K562 (cell line): Measurements from ENCODE around the gene RAD50. TPM values are rescaled to one million over a fixed set of nuclear protein-coding genes. Genes with fewer than 3 reads are reported as not detected.

ENCODE experiments used
- CLOCK ChIP-seq: fragments of 250-450 bp; sonication (Bioruptor Pico); IDR thresholded peaks from 2 replicates; pipeline ENCODE4 v1.4.0; 2020; ENCODE audit warnings: mild to moderate bottlenecking, moderate library complexity, borderline replicate concordance
- FOSL1 ChIP-seq: fragments of 200-800 bp; sonication (Bioruptor generic); conservative IDR thresholded peaks from 2 replicates; pipeline ENCODE4 v1.6.1; 2016; ENCODE audit warnings: missing genetic modification characterization, missing compliant biosample characterization
- HMGXB4 ChIP-seq: sonication (generic); formaldehyde crosslinking; IDR thresholded peaks from 2 replicates; pipeline ENCODE4 v1.8.1; 2023; ENCODE audit warnings: mild to moderate bottlenecking, missing genetic modification reagents
- MLX ChIP-seq, 2 experiments: fragments of 450-650 bp in 1 of 2; sonication (generic) in 1 of 2; formaldehyde crosslinking; conservative IDR thresholded peaks; 2 replicates each; pipeline versions ENCODE4 v1.4.0 to v1.8.1; 2020 to 2022; ENCODE audit warnings: mild to moderate bottlenecking in 1 of 2, missing genetic modification reagents in 1 of 2
- NBN ChIP-seq: fragments of 450-650 bp; IDR thresholded peaks from 2 replicates; pipeline ENCODE4 v1.6.1; 2016; ENCODE audit warnings: low read depth, mild to moderate bottlenecking
- NONO ChIP-seq, 2 experiments: fragments of 200-400 bp in 1 of 2; fragments of 450-650 bp in 1 of 2; formaldehyde crosslinking in 1 of 2; IDR thresholded peaks; 2 replicates each; pipeline ENCODE4 v1.6.1; 2017; ENCODE audit warnings: low read depth in 2 of 2, mild to moderate bottlenecking in 2 of 2, moderate library complexity in 2 of 2, low read length in 1 of 2
- NR2C1 ChIP-seq, 2 experiments: fragments of 450-650 bp; IDR thresholded peaks; 2 replicates each; pipeline ENCODE4 v1.6.1; 2017; ENCODE audit warnings: mild to moderate bottlenecking in 2 of 2, antibody characterized with exemption in 1 of 2, inconsistent platforms in 1 of 2, missing compliant biosample characterization in 1 of 2, missing genetic modification characterization in 1 of 2
- THAP12 ChIP-seq: fragments of 250-450 bp; sonication (Bioruptor Pico); IDR thresholded peaks from 2 replicates; pipeline ENCODE4 v1.9.0; 2021; ENCODE audit warnings: mild to moderate bottlenecking, inconsistent platforms
- TSC22D4 ChIP-seq: fragments of 450-650 bp; IDR thresholded peaks from 2 replicates; pipeline ENCODE4 v1.6.1; 2016; ENCODE audit warnings: missing genetic modification characterization, missing biosample characterization, control low read depth
- ZBTB33 ChIP-seq: sonication (generic); formaldehyde crosslinking; IDR thresholded peaks from 2 replicates; pipeline ENCODE4 v1.8.1; 2023; ENCODE audit warnings: mild to moderate bottlenecking, missing genetic modification reagents
- ZBTB34 ChIP-seq: fragments of 250-450 bp; sonication (Bioruptor Pico); IDR thresholded peaks from 2 replicates; pipeline ENCODE4 v1.8.0; 2021; ENCODE audit warnings: mild to moderate bottlenecking, moderate library complexity
- ZNF398 ChIP-seq: fragments of 250-450 bp; sonication (Bioruptor Pico); IDR thresholded peaks from 2 replicates; pipeline ENCODE4 v1.8.0; 2021; ENCODE audit warnings: moderate library complexity, mild to moderate bottlenecking, inconsistent platforms
- ZNF766 ChIP-seq: fragments of 200-800 bp; sonication (Bioruptor generic); conservative IDR thresholded peaks from 2 replicates; pipeline ENCODE4 v1.6.1; 2016; ENCODE audit warnings: missing genetic modification characterization, missing compliant biosample characterization
- polyA plus RNA-seq, 8 experiments: library from polyadenylated mRNA; depleted of rRNA in 4 of 8; stranded (reverse) in 5 of 8; unstranded in 3 of 8; fragments of >200 nt; fragmentation: Nextera tagmentation in 2 of 8; fragmentation: Illumina TruSeq in 1 of 8; extraction: Ambion mirVana in 2 of 8; extraction: Trizol in 1 of 8; gene quantifications; 2 replicates each; pipeline versions ENCODE4 v1.2.1 to v1.2.3, GENCODE V29; 2011 to 2014; ENCODE audit warnings: inconsistent platforms in 1 of 8, missing spikeins in 1 of 8
- total RNA-seq, 7 experiments: library from RNA; depleted of rRNA in 6 of 7; stranded (reverse); fragments of >200 nt in 6 of 7; fragmentation: Illumina TruSeq in 2 of 7; extraction: Trizol in 2 of 7; gene quantifications; 2 replicates each; pipeline versions ENCODE4 v1.2.1 to v1.2.3, GENCODE V29; 2011 to 2021; ENCODE audit warnings: low replicate concordance in 1 of 7

RAD50 gene
- total and polyA plus RNA-seq, 9 of the 15 experiments (the other 6 are each of a cell fraction or from before 2014, with no cell fraction given): 15.3 to 74.2 (median 44.1) TPM

- TF ChIP-seq THAP12 (no peak), MLX (CRISPR knock-in tag; conservative IDR thresholded peaks at IDR 0.05) (no peak), NR2C1 (IDR thresholded peaks at IDR 0.05) (peak; percentile 71), NR2C1 (tag; IDR thresholded peaks at IDR 0.05) (peak; percentile 83), NBN (no peak), CLOCK (CRISPR knock-in tag) (no peak), TSC22D4 (tag) (no peak), ZBTB34 (CRISPR knock-in tag) (no peak), FOSL1 (tag) (peak; percentile 68), ZBTB33 (no peak), ZNF766 (0 out of 2 replicates have a peak, but pooled peaks have one; percentile 38), ZNF398 (no peak), NONO (IDR thresholded peaks at IDR 0.05; ENCODE audit: low read depth in 2 of 2, low read length in 1 of 2) (no peak), HMGXB4 (no peak)
These were observed 17.1 kb upstream of the RAD50 start (continued) for GRCh38 chr5:132539716-132540115.
